GM21447 (cell line): Measurements from ENCODE around the gene EPHA6.
"Not testable (repeated sequence)": the region's sequence is repeated elsewhere in the genome, so short reads cannot be mapped to it uniquely, and the experiment has no call there.

Source experiments
- ATAC-seq: cut with Tn5 transposase; IDR thresholded peaks from one replicate; pipeline ENCODE4 v1.9.1; 2021; ENCODE audit not compliant: unreplicated experiment

EPHA6 gene

DNA sequence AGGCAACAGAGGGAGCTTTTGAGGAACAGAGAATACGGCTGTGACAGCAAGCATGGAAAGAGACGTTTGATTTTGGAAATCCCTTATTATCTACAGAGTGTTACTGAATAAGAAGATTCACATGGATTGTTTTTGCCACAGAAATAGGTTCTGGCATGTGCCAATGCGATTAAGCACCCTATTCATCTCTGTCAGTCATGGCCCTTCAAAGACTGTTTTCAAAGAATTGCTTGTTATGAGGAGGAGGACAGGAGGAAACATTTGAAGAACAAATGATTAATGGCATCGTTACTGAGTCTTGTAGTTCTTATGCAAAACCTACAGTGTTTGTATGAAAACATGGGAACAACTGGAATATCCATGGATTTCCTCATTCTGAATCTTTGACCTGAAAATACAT, 86.2 kb downstream of the EPHA6 start:
- ATAC-seq, result no peak

DNA sequence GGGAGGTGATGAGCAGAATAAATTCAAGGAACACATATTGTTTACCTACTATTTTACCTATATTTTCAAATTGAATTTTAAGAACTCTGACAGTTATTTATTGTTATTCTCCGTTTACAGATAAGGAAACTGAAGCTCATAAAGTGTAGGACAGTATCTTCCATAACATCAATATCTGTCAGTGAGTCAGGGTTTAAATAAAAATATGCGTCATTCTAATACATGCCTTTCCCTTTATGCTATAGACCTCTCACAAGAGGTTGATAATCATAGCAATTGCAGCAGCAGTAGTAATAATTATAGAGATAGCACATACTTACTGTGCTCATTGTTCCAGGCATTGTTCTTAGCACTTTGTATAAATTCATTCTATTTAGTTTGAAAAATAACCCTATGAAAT, 101.1 kb downstream of the EPHA6 start:
- no peak for ATAC-seq

DNA sequence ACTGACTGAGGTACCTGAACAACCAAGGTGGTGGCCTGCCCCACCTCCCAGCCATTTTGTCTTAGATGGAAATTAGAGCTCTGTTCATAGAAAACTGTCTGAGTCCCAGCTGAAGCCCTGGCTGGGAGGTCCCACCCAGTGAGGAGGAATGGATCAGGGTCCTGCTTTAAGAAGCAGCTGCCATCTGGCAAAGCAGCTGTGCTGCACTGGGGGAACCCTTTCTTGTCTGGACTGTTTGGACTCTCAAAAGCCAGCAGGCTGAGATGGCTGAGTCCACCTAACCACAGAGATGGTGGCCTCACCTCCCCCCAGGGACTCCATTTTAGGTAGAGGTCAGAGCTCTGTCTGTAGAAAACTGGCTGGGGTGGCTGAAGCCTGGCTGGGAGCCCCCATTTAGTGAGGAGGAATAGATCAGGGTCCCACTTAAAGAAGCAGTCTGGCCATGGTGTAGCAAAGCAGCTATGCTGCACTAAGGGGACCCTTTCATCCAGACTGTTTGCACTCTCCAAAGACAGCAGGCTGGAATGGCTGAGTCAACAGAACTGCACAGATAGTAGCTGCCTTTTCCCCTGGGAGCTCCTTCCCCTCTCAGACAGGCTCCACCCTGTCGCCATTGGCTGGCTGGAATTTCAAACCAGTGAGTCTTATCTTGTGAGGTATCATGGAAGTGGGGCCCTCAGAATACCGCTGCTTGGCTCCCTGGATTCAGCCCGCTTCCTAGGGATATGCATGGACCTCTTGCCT, 116.9 kb downstream of the EPHA6 start:
- no peak for ATAC-seq

DNA sequence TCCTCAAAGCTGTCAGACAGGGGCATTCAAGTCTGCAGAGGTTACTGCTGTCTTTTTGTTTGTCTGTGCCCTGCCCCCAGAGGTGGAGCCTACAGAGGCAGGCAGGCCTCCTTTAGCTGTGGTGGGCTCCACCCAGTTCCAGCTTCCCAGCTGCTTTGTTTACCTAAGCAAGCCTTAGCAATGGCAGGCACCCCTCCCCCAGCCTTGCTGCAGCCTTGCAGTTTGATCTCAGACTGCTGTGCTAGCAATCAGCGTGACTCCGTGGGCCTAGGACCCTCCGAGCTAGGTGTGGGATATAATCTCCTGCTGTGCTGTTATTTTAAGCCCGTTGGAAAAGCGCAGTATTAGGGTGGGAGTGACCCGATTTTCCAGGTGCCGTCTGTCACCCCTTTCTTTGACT, 127.7 kb downstream of the EPHA6 start:
- ATAC-seq, result not testable (repeated sequence)

DNA sequence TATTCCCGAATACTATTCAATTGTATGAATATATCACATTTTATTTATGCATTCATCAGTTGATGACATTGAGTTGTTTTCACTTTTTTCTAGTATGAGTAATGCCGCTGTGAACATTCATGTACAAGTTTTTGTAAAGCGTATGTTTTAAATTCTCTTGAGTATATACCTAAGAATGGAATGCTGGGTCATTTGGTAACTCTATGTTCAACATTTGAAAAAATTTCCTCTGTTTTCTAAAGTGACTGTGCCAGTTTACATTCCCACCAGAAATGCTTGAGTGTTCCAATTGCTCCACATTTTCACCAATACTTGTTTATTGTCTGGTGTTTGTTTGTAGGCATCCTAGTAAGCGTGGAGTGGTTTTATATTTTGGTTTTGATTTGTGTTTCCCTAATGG, 144.5 kb downstream of the EPHA6 start:
- ATAC-seq, result no peak

DNA sequence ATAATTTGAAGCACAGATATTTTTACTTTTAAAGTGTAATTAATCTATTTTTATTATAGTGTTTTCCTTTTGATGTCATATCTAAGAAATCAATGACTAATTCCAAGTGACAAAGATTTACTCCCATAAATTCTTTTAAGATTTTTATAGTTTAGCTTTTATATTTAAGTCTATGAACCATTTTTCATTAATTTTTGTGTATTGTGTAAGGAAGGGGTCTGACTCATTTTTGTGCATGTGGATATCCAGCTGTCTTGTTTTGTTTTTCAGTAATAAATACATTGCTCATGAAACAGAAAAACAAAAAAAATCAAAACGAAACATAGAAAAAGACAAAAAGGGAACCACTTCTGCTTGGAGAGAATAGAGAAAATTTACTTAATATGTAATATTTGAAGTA, 145.1 kb downstream of the EPHA6 start:
- ATAC-seq, result no peak

DNA sequence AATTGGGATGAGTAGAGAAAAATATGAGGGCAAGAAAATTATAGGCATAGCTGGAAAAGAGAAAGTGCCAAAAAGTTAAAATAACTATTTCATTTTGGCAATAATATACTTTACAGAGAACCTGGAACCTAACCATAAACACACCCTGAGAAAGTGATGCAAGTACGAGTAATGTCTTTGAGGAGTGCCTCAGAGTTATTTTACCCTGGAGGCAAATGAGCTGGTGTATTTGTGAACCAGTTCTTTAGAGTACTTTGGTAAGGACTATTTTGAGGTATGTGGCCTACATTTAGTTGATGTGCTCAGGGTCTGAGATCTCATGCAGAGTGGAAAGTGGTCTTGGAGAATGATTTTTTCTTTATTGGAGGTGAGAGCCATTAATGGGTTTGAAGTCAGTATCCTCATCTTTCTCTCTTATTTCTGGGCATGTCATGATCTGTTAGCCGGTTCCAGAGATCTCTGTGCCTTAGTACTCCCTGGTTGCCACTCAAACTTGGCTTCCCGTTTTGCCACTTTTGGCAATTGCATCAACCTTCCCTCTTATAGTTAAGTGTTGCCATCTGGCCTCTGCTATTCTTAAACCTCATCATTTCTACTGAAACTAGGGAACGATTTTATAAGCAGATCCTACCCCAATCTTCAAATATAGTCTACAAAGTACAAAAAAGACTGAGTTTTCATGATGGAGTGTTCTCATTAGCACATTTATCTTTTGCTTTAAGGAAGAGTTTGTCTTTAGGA, 145.7 kb downstream of the EPHA6 start:
- no peak for ATAC-seq

DNA sequence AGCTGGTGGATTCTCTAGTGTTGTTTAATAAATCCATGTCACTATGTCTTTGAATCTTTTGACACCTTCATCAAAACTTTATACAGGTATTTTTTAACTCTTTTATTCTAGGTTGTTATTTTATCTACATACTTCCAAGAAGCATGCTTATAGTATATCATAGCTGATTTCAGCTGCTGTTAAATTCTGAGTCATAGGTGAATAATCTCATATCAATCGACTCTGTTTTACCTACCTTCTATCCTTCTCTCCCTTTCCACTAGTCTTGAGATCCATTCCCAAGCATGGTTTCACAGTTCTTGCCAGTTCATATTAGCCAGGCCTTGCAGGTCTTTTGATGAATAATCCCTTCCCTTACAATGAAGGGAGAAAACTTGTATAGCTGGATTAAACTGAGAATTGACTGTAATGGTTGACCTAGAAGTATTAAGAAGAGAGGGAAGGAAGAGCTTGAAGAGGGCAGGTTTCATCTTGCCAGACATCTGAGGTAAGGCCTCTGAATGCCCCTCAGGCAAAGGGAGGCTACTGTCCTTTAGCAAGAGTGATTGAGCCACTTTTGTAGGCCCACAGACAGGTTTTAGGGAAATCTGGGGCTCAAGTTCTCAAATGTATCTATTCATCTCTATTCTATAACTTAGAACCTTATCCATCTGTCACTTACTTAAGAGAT, 146.4 kb downstream of the EPHA6 start:
- ATAC-seq, result no peak

DNA sequence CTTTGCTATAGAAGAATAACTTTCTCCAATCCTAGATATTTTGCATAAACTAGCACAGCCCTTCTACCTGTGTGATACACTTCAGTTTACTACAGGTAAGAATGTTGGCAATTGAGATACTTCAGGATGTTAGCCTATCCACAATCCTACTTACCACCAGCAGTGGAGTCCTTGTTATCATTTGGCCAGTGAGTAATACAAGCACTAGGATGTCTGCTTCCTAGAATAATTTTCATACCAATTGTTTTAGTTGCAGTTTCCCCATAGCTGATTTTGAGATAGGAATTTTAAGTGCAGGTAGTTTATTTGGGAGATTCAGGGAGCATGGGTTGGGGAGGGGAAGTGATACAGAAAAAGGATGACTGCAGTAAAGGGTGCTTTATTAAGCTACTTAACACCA, 147.2 kb downstream of the EPHA6 start:
- no peak for ATAC-seq

DNA sequence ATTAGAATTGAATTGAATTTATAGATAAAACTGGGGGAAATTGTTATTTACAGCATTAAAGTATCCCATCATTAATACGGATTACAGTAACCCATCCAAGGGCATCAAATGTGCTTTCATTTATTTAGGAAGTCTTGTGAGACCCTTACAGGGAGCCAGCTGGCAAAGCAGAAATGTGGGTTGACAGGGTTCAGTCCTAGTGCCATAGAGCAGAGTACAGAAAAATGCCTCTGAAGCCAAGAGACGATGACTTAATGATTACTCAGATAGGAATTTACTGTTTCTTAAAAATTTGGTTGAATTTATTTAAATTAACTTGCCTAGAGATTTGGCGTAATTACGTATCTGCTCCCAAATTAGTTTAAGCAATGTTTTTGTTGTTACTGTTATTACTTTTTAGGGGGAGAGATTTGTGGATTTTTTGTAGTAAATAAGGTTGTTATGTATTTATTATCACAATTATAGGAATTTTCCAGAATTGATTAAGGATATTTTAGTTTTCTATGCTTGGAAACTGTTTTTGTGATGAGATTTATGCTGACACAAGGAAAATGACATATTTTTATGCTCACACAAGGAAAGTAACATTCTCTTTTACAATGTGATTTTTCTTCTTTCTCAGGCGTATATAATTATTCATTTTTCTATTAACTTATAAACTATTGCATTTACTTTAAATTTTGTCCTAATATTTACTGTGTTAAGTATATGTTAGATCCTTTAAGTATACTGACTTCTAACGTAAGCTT, 152.0 kb downstream of the EPHA6 start:
- ATAC-seq, result no peak

DNA sequence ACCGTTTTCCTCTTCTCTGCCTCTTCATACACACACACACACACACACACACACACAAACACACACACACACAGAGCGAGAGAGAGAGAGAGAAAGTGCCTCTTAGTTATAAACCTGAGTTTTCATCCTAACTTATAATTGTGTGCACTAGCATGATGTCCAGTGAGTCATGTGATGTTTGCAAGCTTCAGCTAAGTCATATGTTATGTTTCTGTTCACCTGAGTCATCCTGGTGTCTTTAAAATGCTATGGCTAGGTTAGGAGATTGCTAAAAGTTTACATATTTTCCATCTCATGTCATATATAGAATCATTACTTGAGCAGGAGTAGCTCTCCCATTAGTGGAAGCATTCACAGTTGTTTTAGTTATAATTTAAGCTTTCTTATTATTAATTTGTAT, 155.8 kb downstream of the EPHA6 start:
- no peak for ATAC-seq

DNA sequence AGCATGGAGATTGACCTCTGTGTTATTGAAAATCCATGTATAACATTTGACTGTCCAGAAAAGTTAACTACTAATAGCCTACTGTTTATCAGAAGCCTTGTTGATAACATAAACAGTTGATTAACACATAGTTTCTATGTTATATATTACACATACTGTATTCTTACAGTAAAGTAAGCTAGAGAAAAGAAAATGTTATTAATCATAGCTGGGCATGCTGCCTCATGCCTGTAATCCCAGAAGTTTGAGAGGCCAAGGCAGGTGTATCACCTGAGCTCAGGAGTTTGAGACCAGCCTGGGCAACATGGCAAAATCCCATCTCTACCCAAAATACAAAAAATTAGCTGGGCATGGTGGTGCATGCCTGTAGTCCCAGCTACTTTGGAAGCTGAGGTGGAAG, 163.3 kb downstream of the EPHA6 start:
- ATAC-seq, result no peak

DNA sequence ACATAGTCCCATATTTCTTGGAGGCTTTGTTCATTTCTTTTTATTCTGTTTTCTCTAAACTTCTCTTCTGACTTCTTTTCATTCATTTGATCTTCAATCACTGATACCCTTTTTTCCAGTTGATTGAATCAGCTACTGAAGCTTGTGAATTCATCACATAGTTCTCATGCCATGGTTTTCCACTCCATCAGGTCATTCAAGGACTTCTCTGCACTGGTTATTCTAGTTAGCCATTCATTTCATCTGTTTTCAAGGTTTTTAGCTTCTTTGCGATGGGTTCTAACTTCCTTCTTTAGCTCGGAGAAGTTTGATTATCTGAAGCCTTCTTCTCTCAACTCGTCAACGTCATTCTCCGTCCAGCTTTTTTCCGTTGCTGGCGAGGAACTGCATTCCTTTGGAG, 169.3 kb downstream of the EPHA6 start:
- ATAC-seq, result not testable (repeated sequence)

DNA sequence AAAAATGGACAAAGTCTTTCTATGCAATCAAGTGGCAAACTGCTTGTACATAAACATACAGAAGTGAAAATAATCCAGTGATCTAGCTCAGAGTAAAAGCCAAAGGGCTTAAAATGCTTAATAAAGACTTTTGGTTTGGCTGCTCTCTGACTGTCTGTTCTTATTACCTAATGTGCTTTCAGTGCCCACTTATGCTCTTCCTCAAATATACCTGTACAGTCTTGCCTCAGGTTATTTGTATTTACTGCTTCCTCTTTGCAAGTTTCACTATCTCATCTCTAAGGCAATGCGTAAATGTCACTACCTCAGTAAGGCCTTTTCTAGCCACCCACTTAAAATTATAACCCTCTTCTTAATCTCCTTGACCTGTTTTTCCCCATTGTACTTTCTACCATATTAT, 171.8 kb downstream of the EPHA6 start:
- no peak for ATAC-seq

DNA sequence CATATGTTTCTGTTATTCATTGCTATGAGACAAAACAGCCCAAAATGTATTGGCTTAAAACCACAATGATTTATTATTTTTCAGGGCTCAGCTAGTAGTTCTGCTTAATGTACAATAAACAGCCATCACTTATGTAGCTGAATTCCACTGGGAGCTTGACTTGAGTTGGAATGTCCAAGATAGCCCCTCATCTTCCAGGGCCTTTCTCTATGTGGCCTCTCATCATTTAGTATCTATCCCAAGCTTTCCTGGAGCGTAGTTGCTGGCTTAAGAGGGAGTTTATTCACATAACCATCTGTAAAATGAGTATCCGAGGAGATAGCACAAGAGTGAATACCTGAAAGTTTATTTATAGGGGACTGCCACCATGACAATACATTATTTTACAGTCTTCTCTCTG, 176.8 kb downstream of the EPHA6 start:
- ATAC-seq, result no peak

DNA sequence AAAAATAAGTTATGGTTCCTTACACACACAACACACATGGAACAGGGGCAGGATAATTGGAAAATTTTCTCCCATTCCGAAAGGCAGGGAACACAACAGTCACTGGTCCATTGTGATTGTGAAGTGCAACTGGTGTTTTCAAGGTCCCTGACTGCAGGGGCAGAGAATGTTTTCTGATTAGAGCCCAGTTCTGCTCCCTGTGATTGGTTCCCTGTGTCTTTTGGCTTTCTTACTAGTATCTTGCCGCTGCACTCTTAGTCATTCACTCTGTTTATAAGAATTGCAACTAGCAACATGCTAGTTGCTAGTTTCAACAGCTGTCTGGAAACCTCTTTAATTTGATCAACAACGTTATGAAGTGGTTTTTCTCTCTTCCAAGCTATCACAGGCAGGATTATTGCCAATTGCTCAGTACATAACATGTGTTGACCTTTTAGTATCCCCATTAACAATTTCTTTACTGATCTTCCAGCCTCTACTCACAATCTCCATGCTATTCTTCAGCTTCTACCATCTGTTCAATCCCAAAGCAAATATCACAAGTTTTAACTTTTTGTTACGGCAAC, 177.5 kb downstream of the EPHA6 start:
- no peak for ATAC-seq

DNA sequence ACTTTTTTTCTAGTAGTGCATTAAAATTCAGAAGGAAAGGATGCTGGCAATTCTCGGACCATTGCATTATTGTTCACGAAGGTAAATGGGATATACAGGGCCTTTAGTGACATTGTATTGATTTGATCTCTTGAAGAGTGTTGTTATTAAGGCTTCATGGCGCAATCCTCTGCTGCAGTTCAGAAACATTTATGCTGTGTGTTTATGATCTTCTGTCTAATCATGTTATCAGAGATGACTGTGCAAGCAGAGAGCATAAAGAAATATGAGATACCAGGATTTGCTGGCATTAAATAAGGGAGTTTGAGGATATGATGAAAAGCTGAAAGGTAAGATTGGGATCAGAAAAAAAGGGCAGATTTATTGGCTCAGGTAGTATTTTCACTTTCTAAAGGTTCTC, 180.6 kb downstream of the EPHA6 start:
- no peak for ATAC-seq

DNA sequence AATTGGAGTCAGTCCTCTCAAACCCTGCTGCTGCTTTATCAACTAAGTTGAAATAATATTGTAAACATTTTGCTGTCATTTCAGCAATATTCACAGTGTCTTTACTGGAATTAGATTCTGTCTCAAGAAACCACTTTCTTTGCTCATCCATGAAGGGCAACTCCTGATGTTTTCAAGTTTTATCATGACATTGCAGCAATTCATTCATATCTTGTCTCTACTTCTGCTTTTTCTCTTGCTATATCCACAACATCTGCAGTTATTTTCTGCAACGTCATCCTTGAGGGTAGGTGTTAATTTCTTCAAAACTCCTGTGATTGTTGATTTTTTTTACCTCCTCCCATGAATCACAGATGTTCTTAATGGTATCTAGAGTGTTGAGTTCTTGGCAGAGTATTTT, 181.6 kb downstream of the EPHA6 start:
- no peak for ATAC-seq

DNA sequence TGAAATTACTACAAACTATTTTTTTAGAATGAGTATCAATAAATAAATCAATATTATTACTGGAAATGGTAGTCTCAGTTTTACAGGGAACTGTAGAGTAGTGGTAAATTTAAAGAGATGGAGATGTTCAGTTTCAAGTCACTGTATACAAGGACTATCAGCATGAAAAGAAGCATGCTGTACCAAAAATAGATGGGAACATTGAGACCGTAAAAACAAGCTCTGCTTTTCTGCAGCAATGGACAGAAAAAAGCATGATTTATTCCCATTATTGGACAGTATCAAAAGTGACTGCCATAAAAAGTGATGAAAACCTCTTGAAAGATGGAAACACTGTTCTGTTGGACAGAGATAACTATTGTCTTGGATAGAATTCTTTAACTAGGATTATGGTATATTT, 187.2 kb downstream of the EPHA6 start:
- no peak for ATAC-seq

DNA sequence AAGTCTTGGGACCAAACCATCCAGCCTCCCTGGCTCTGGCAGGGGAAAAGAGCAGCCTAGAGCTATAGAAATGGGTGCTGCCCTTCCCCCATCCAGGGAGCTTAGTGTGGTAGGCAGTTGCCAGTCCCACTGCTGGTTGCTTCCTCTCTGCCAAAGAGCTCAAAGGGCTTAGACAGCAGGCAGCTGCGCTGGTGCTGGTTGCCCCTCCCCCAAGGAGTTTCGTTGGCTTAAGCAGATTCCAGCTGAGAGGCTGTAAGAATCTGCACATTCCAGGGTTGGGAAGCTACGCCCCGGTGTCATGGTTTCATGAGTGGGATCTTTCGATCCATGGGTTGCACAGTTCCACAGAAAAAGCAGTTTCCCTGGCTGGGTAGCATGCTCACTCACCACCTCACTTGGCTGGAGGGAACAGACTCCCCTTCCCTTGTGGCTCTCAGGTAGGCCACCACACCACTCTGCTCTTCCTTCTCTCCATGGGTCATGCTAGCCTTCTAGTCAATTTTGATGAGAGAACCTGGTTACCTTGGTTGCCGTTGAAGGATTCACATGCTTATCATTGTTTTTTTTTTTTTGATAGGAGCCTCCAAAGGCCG, 195.1 kb downstream of the EPHA6 start:
- ATAC-seq, result no peak
